GM12878 (cell line): ENCODE data around the gene ATG101. TPM values are rescaled to one million over a fixed set of nuclear protein-coding genes. Genes with fewer than 3 reads are reported as not detected.

Experiments used
- ATF7 ChIP-seq: fragments of 450-650 bp; IDR thresholded peaks from 2 replicates; pipeline ENCODE4 v1.6.1; 2016; ENCODE audit warnings: low read depth, mild to moderate bottlenecking
- CHD2 ChIP-seq: IDR thresholded peaks from 2 replicates; pipeline ENCODE4 v1.6.1; 2011; ENCODE audit warnings: low read depth, low read length, improper control_type of control experiment, borderline replicate concordance
- CREB1 ChIP-seq: IDR thresholded peaks from 2 replicates; pipeline ENCODE4 v1.6.1; 2012; ENCODE audit warnings: low read depth, mild to moderate bottlenecking, inconsistent platforms
- JUNB ChIP-seq: IDR thresholded peaks from 2 replicates; pipeline ENCODE4 v1.6.1; 2016; ENCODE audit warnings: antibody characterized with exemption, mild to moderate bottlenecking
- JUND ChIP-seq: IDR thresholded peaks from 2 replicates; pipeline ENCODE4 v1.6.1; 2012; ENCODE audit warnings: low read depth, mild to moderate bottlenecking, low read length, improper control_type of control experiment, moderate library complexity
- KLF5 ChIP-seq: fragments of 450-650 bp; IDR thresholded peaks from 2 replicates; pipeline ENCODE4 v1.6.1; 2014; ENCODE audit warnings: mild to moderate bottlenecking; ENCODE audit not compliant: partially characterized antibody
- NBN ChIP-seq: fragments of 450-650 bp; IDR thresholded peaks from 2 replicates; pipeline ENCODE4 v1.6.1; 2016
- PKNOX1 ChIP-seq: fragments of 450-650 bp; IDR thresholded peaks from 2 replicates; pipeline ENCODE4 v1.6.1; 2016; ENCODE audit warnings: mild to moderate bottlenecking
- POU2F2 ChIP-seq: IDR thresholded peaks from 3 replicates; pipeline ENCODE4 v1.6.1; 2011; ENCODE audit warnings: low read depth, mild to moderate bottlenecking, low read length, borderline replicate concordance
- RBBP5 ChIP-seq: fragments of 200-600 bp; sonication (generic); conservative IDR thresholded peaks from 2 replicates; pipeline ENCODE4 v1.6.1; 2016
- SIN3A ChIP-seq: IDR thresholded peaks from 2 replicates; pipeline ENCODE4 v1.6.1; 2012; ENCODE audit warnings: low read depth, low read length, improper control_type of control experiment
- TCF3 ChIP-seq: IDR thresholded peaks from 2 replicates; pipeline ENCODE4 v1.6.1; 2012; ENCODE audit warnings: low read depth, mild to moderate bottlenecking, low read length, borderline replicate concordance; ENCODE audit not compliant: insufficient read depth
- ZBED1 ChIP-seq: IDR thresholded peaks from 2 replicates; pipeline ENCODE4 v1.6.1; 2016; ENCODE audit warnings: borderline replicate concordance
- ZBTB40 ChIP-seq: fragments of 450-650 bp; IDR thresholded peaks from 2 replicates; pipeline ENCODE4 v1.6.1; 2016; ENCODE audit warnings: mild to moderate bottlenecking, moderate library complexity, borderline replicate concordance
- ZNF24 ChIP-seq: fragments of 450-650 bp; IDR thresholded peaks from 2 replicates; pipeline ENCODE4 v1.6.1; 2017; ENCODE audit warnings: antibody characterized with exemption, mild to moderate bottlenecking
- polyA plus RNA-seq, 11 experiments: library from polyadenylated mRNA; depleted of rRNA in 4 of 11; unstranded in 6 of 11; stranded (reverse) in 5 of 11; fragments of >200 nt; fragmentation: Nextera tagmentation in 4 of 11; fragmentation: Illumina TruSeq in 1 of 11; extraction: Ambion mirVana in 4 of 11; extraction: Trizol in 1 of 11; gene quantifications; 1 replicate in 1 of 11; 2 replicates in 10 of 11; pipeline versions ENCODE4 v1.2.1 to v1.2.3, GENCODE V29; 2011 to 2016; ENCODE audit warnings: inconsistent platforms in 2 of 11, missing spikeins in 2 of 11, low read depth in 1 of 11
- total RNA-seq, 4 experiments: library from RNA; depleted of rRNA in 3 of 4; stranded (reverse); fragments of >200 nt in 3 of 4; fragmentation: Illumina TruSeq in 1 of 4; extraction: Trizol in 1 of 4; gene quantifications; 2 replicates each; pipeline versions ENCODE4 v1.2.1 to v1.2.3, GENCODE V29; 2013 to 2021
- TF ChIP-seq, protein P1 (sequence below): fragments of 450-650 bp; IDR thresholded peaks from 2 replicates; pipeline ENCODE4 v1.6.1; 2017; ENCODE audit warnings: mild to moderate bottlenecking, low read depth, inconsistent platforms; ENCODE audit not compliant: poor library complexity, severe bottlenecking
- TF ChIP-seq, protein P2 (sequence below): IDR thresholded peaks from 2 replicates; pipeline ENCODE4 v1.6.1; 2011; ENCODE audit warnings: low read depth, mild to moderate bottlenecking, low read length, moderate library complexity, borderline replicate concordance; ENCODE audit errors: extremely low read depth
- TF ChIP-seq, protein P3 (sequence below): fragments of 150-350 bp; IDR thresholded peaks from 2 replicates; pipeline ENCODE4 v1.6.1; 2014; ENCODE audit warnings: mild to moderate bottlenecking, low read depth, low read length
- TF ChIP-seq, protein P4 (sequence below): IDR thresholded peaks from 2 replicates; pipeline ENCODE4 v1.6.1; 2011; ENCODE audit warnings: borderline replicate concordance, low read depth, mild to moderate bottlenecking, moderate library complexity, mixed read lengths, low read length; ENCODE audit not compliant: insufficient read depth; ENCODE audit errors: extremely low read length

ATG101 gene
- total and polyA plus RNA-seq, 10 of the 15 experiments (the other 5 are each of a cell fraction or from before 2014, with no cell fraction given): 2.7 to 49.8 (median 35.3) TPM

DNA sequence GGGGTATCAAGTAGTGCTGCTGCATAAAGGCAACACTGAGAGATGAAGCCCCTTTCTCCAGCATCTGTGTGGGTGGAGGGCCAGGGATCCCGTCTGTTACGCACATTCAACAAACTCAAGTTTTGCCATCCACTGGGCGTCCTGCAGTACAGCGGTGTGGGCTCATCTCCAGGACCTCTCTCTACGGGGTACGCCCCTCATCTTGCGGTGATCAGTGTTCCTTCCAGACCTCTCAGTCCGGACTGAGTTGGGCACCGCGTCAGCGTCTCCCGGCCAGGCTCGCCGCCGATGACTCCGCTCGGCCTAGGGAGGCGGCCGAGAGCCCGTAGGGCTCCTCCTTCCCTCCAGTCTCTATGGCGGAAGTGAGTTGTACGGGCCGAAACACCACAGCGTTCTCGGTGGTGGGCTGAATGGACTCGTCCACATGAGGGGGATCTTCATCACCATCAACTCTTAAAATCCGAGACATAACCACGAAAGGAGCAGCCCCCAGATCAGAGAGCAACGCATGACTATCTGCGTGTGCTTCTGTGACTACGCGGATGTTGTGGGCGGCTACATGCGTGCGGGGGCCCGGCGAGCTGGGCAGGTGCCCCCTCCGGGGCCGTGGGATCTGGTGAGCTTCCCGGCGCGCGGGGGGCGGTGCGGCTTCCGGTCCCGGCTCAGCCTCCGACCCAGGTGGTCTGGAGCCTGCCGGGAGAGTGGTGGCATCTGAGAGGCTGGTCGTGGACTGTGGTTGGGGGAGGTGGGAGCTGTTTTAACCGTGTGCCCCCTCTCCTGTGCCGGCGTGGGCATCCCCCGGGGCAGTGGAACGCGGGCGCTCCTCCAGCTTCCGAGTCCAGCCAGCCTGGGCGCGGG, at the start of gene ATG101 (continued):
- TF ChIP-seq, protein P1, sequence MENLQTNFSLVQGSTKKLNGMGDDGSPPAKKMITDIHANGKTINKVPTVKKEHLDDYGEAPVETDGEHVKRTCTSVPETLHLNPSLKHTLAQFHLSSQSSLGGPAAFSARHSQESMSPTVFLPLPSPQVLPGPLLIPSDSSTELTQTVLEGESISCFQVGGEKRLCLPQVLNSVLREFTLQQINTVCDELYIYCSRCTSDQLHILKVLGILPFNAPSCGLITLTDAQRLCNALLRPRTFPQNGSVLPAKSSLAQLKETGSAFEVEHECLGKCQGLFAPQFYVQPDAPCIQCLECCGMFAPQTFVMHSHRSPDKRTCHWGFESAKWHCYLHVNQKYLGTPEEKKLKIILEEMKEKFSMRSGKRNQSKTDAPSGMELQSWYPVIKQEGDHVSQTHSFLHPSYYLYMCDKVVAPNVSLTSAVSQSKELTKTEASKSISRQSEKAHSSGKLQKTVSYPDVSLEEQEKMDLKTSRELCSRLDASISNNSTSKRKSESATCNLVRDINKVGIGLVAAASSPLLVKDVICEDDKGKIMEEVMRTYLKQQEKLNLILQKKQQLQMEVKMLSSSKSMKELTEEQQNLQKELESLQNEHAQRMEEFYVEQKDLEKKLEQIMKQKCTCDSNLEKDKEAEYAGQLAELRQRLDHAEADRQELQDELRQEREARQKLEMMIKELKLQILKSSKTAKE: peak; percentile 96
- TF ChIP-seq ZBED1 (no peak), ZBTB40 (peak; percentile 96), NBN (peak; percentile 99), ATF7 (peak; percentile 100), CREB1 (peak; percentile 85), JUNB (0 out of 2 replicates have a peak, but pooled peaks have one; percentile 10), SIN3A (peak; percentile 83), POU2F2 (peak; percentile 47; the same call in 1 of the 3 replicates), PKNOX1 (no peak; the same call in 1 of the 2 replicates), ZNF24 (0 out of 2 replicates have a peak, but pooled peaks have one; percentile 57), KLF5 (peak; percentile 100), JUND (peak; percentile 100), CHD2 (peak; percentile 68; the same call in 1 of the 2 replicates), TCF3 (peak; percentile 82), RBBP5 (no peak)
- TF ChIP-seq, protein P2, sequence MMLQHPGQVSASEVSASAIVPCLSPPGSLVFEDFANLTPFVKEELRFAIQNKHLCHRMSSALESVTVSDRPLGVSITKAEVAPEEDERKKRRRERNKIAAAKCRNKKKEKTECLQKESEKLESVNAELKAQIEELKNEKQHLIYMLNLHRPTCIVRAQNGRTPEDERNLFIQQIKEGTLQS: no peak
- TF ChIP-seq, protein P3, sequence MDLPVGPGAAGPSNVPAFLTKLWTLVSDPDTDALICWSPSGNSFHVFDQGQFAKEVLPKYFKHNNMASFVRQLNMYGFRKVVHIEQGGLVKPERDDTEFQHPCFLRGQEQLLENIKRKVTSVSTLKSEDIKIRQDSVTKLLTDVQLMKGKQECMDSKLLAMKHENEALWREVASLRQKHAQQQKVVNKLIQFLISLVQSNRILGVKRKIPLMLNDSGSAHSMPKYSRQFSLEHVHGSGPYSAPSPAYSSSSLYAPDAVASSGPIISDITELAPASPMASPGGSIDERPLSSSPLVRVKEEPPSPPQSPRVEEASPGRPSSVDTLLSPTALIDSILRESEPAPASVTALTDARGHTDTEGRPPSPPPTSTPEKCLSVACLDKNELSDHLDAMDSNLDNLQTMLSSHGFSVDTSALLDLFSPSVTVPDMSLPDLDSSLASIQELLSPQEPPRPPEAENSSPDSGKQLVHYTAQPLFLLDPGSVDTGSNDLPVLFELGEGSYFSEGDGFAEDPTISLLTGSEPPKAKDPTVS: no peak
- TF ChIP-seq, protein P4, sequence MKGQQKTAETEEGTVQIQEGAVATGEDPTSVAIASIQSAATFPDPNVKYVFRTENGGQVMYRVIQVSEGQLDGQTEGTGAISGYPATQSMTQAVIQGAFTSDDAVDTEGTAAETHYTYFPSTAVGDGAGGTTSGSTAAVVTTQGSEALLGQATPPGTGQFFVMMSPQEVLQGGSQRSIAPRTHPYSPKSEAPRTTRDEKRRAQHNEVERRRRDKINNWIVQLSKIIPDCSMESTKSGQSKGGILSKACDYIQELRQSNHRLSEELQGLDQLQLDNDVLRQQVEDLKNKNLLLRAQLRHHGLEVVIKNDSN: peak; percentile 13
